Brain microvascular endothelial cell (primary cell): ENCODE results near the gene EEFSEC.
A peak's percentile ranks its signal among the peaks of the same experiment; 100 is the strongest.

Experiments used
- DNase-seq: peaks from one replicate; pipeline ENCODE4 v3.0.0-alpha.2; 2020
- H3K27ac ChIP-seq: fragments of 250-450 bp; sonication (Bioruptor Pico); 2 replicates; pipeline ENCODE4 v1.5.1; 2020; ENCODE audit warnings: mild to moderate bottlenecking, moderate library complexity
- H3K27me3 ChIP-seq: fragments of 250-450 bp; sonication (Bioruptor Pico); replicated peaks from 2 replicates; pipeline ENCODE4 v1.5.1; 2020; ENCODE audit warnings: mild to moderate bottlenecking
- H3K36me3 ChIP-seq: fragments of 250-450 bp; sonication (Bioruptor Pico); replicated peaks from 2 replicates; pipeline ENCODE4 v1.5.1; 2020; ENCODE audit warnings: mild to moderate bottlenecking
- H3K4me3 ChIP-seq: 2 replicates; pipeline ENCODE4 v1.5.1; 2011; ENCODE audit warnings: low read depth, mild to moderate bottlenecking, control low read depth, low read length, moderate library complexity
- CTCF ChIP-seq: IDR thresholded peaks from 2 replicates; pipeline ENCODE4 v1.5.1; 2011; ENCODE audit warnings: low read depth, mild to moderate bottlenecking, moderate library complexity, low read length, control low read depth, inconsistent platforms; ENCODE audit errors: missing control alignments
- in situ Hi-C: cut with HindIII; loops from 2 replicates; pipeline ENCODE4 v1.10.0; 2017; ENCODE audit warnings: low sequenced_read_pairs, low pct_ligation_motif_present

Gene EEFSEC

GRCh38 chr3:128226186-128226725, 73.0 kb downstream of the EEFSEC start:
- in situ Hi-C loops = no loop called here
- Histone ChIP-seq H3K27ac (no peak overlapping the region), H3K36me3 (no peaks in the 10 kb centered on the region), H3K4me3 (no peak overlapping the region), H3K27me3 (no peaks in the 10 kb centered on the region)
- no peak for TF ChIP-seq CTCF
- no peak for DNase-seq

- no peak overlapping the region for H3K4me3 ChIP-seq
- no peaks in the 10 kb centered on the region for H3K36me3 ChIP-seq
- peak; percentile 15 for DNase-seq
- peak; percentile 98 for TF ChIP-seq CTCF
- in situ Hi-C loops = no loop called here
- H3K27ac ChIP-seq = no peak overlapping the region
- no peaks in the 10 kb centered on the region for H3K27me3 ChIP-seq
These were observed 73.6 kb downstream of the EEFSEC start for GRCh38 chr3:128226795-128227395.

- no peak overlapping the region for H3K4me3 ChIP-seq
- H3K36me3 ChIP-seq = no peaks in the 10 kb centered on the region
- in situ Hi-C loops = no loop called here
- no peak for DNase-seq
- TF ChIP-seq CTCF = no peak
- no peaks in the 10 kb centered on the region for H3K27me3 ChIP-seq
- no peak overlapping the region for H3K27ac ChIP-seq
These were observed 74.2 kb downstream of the EEFSEC start for GRCh38 chr3:128227507-128227906.

- in situ Hi-C loops = no loop called here
- Histone ChIP-seq H3K36me3 (no peaks in the 10 kb centered on the region), H3K4me3 (no peak overlapping the region), H3K27ac (no peak overlapping the region), H3K27me3 (no peaks in the 10 kb centered on the region)
- no peak for DNase-seq
- TF ChIP-seq CTCF = no peak
These were observed 75.2 kb downstream of the EEFSEC start for GRCh38 chr3:128228366-128228910.

- no peak for TF ChIP-seq CTCF
- in situ Hi-C loops = no loop called here
- Histone ChIP-seq H3K4me3 (no peak overlapping the region), H3K27ac (no peak overlapping the region), H3K27me3 (no peaks in the 10 kb centered on the region), H3K36me3 (no peaks in the 10 kb centered on the region)
- no peak for DNase-seq
These were observed 76.0 kb downstream of the EEFSEC start for GRCh38 chr3:128229106-128229857.
